ENCODE data around the gene IGFBP7. TPM values are rescaled to one million over a fixed set of nuclear protein-coding genes. Genes with fewer than 3 reads are reported as not detected.
A peak's percentile ranks its signal among the peaks of the same experiment; 100 is the strongest.

The IGFBP7 gene
- total and polyA plus RNA-seq, 2 donors from 2014 or later: 1,703 to 2,157 TPM

DNA sequence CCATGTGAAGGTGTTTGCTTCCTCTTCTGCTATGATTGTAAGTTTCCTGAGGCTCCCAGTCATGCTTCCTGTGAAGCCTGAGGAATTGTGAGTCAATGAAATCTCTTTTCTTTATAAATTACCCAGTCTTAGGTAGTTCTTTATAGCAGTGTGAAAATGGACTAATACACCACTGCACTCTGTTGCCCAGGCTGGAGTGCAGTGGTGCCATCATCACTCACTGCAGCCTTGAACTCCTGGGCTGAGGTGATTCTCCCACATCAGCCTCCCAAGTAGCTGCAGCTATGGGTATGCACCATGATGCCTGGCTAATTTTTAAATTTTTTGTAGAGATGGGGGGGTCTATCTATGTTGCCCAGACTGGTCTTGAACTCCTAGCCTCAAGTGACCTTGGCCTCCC lies 15.8 kb upstream of the IGFBP7 start:
- H3K27ac ChIP-seq (ENCODE audit: low read depth in 2 of 2, low read length in 2 of 2): no peak overlapping the region
- peaks cover 0 to 2% (median 0%) of the 10 kb centered on the region in 3 donors for H3K9me3 ChIP-seq (ENCODE audit: control insufficient read depth in 2 of 3, insufficient read depth in 1 of 3, low read length in 3 of 3)
- H3K4me1 ChIP-seq (ENCODE audit: control insufficient read depth in 2 of 3, insufficient read depth in 2 of 3, low read depth in 1 of 3, low read length in 3 of 3): no peaks in the 10 kb centered on the region
- no peaks in the 10 kb centered on the region for H3K36me3 ChIP-seq (ENCODE audit: control insufficient read depth in 2 of 3, insufficient read depth in 3 of 3, low read length in 3 of 3)
- H3K4me3 ChIP-seq (ENCODE audit: low read length in 3 of 3): no peak overlapping the region
- DNase-seq (peak in 1 of 5 donors; percentile 59), FAIRE-seq (no peak)
- H3K27me3 ChIP-seq (ENCODE audit: control insufficient read depth, insufficient read depth, low read length): no peaks in the 10 kb centered on the region
- no peak overlapping the region for H3K9ac ChIP-seq (ENCODE audit: low read length in 3 of 3)
- TF ChIP-seq, protein P1, sequence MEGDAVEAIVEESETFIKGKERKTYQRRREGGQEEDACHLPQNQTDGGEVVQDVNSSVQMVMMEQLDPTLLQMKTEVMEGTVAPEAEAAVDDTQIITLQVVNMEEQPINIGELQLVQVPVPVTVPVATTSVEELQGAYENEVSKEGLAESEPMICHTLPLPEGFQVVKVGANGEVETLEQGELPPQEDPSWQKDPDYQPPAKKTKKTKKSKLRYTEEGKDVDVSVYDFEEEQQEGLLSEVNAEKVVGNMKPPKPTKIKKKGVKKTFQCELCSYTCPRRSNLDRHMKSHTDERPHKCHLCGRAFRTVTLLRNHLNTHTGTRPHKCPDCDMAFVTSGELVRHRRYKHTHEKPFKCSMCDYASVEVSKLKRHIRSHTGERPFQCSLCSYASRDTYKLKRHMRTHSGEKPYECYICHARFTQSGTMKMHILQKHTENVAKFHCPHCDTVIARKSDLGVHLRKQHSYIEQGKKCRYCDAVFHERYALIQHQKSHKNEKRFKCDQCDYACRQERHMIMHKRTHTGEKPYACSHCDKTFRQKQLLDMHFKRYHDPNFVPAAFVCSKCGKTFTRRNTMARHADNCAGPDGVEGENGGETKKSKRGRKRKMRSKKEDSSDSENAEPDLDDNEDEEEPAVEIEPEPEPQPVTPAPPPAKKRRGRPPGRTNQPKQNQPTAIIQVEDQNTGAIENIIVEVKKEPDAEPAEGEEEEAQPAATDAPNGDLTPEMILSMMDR (IDR thresholded peaks at IDR 0.05; ENCODE audit: borderline replicate concordance, extremely low read depth, insufficient read depth): no peak
- intact Hi-C loops (cut with DNase I): no loop called here

DNA sequence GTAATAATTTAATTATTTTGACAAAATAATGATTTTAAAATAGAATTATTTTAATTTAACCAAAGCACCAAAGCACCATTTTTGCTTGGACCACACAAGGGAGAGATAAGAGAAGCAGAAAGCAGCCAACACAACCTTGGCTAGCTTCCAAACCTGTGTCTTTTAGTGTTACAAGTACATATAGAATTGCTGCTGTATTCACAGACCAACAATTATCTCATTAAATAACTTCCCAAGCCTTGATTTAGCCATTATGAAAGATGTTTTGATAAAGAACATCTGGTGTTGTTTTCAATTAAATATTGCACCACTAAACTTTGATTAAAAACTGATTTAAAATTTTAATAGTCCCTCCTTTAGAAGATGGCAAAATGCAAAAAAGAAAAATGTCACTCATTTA lies 14.0 kb upstream of the IGFBP7 start:
- DNase-seq (peak in 2 of 5 donors; percentile 39 to 77), FAIRE-seq (no peak)
- intact Hi-C loops (cut with DNase I): no loop called here
- H3K27me3 ChIP-seq (ENCODE audit: control insufficient read depth, insufficient read depth, low read length): no peaks in the 10 kb centered on the region
- no peak overlapping the region for H3K27ac ChIP-seq (ENCODE audit: low read depth in 2 of 2, low read length in 2 of 2)
- peaks cover 0 to 2% (median 0%) of the 10 kb centered on the region in 3 donors for H3K9me3 ChIP-seq (ENCODE audit: control insufficient read depth in 2 of 3, insufficient read depth in 1 of 3, low read length in 3 of 3)
- no peaks in the 10 kb centered on the region for H3K36me3 ChIP-seq (ENCODE audit: control insufficient read depth in 2 of 3, insufficient read depth in 3 of 3, low read length in 3 of 3)
- H3K4me1 ChIP-seq (ENCODE audit: control insufficient read depth in 2 of 3, insufficient read depth in 2 of 3, low read depth in 1 of 3, low read length in 3 of 3): peaks cover 0 to under 1% (median 0%) of the 10 kb centered on the region in 3 donors
- TF ChIP-seq, protein P1 (IDR thresholded peaks at IDR 0.05; ENCODE audit: borderline replicate concordance, extremely low read depth, insufficient read depth): no peak
- H3K9ac ChIP-seq (ENCODE audit: low read length in 3 of 3): no peak overlapping the region
- no peak overlapping the region for H3K4me3 ChIP-seq (ENCODE audit: low read length in 3 of 3)

DNA sequence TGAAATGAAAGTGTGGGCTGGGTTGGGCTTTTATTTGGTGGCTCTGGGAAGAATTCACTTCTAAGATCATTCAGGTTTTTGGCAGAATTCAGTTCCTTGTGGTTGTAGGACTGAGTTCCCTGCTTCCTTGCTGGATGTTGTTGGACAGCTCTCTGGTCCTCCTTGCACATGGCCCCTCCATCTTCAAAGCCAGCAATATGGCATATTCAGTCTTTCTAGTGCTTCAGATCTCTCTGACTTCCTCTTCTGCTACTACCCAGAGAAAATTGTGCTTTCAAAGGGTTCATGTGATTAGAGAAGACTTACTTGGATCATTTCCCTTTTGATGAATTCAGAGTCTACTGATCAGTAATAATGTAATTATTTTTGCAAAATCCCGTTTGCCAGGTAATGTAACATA lies 12.8 kb upstream of the IGFBP7 start:
- Histone ChIP-seq H3K4me3 (ENCODE audit: low read length in 3 of 3) (no peak overlapping the region), H3K27me3 (ENCODE audit: control insufficient read depth, insufficient read depth, low read length) (no peaks in the 10 kb centered on the region), H3K4me1 (ENCODE audit: control insufficient read depth in 2 of 3, insufficient read depth in 2 of 3, low read depth in 1 of 3, low read length in 3 of 3) (peaks cover 0 to 8% (median 0%) of the 10 kb centered on the region in 3 donors), H3K9me3 (ENCODE audit: control insufficient read depth in 2 of 3, insufficient read depth in 1 of 3, low read length in 3 of 3) (peaks cover 0 to 2% (median 0%) of the 10 kb centered on the region in 3 donors), H3K27ac (ENCODE audit: low read depth in 2 of 2, low read length in 2 of 2) (no peak overlapping the region), H3K36me3 (ENCODE audit: control insufficient read depth in 2 of 3, insufficient read depth in 3 of 3, low read length in 3 of 3) (no peaks in the 10 kb centered on the region), H3K9ac (ENCODE audit: low read length in 3 of 3) (no peak overlapping the region)
- intact Hi-C loops (cut with DNase I): no loop called here
- TF ChIP-seq, protein P1 (IDR thresholded peaks at IDR 0.05; ENCODE audit: borderline replicate concordance, extremely low read depth, insufficient read depth): no peak
- no peak for DNase-seq
- no peak for FAIRE-seq

Data from kidney (tissue), 14 donors.